WERI-Rb-1 (cell line): ENCODE measurements around the gene ZNF544.

Experiments
- DNase-seq: peaks from one replicate; pipeline ENCODE4 v3.0.0-alpha.2; 2020
- H3K27ac ChIP-seq: fragments of 250-450 bp; sonication (Bioruptor Pico); 2 replicates; pipeline ENCODE4 v1.5.1; 2020; ENCODE audit warnings: mild to moderate bottlenecking, moderate library complexity
- H3K27me3 ChIP-seq: fragments of 250-450 bp; sonication (Bioruptor Pico); 2 replicates; pipeline ENCODE4 v1.5.1; 2021; ENCODE audit warnings: mild to moderate bottlenecking, low read depth, moderate library complexity; ENCODE audit not compliant: insufficient read depth, severe bottlenecking
- H3K36me3 ChIP-seq: fragments of 250-450 bp; sonication (Bioruptor Pico); 2 replicates; pipeline ENCODE4 v1.5.1; 2020; ENCODE audit warnings: mild to moderate bottlenecking, moderate library complexity
- H3K4me3 ChIP-seq: 2 replicates; pipeline ENCODE4 v1.5.1; 2011; ENCODE audit warnings: low read depth, mild to moderate bottlenecking, control low read depth, low read length
- H3K9me3 ChIP-seq: fragments of 250-450 bp; sonication (Bioruptor Pico); 2 replicates; pipeline ENCODE4 v1.5.1; 2021; ENCODE audit warnings: mild to moderate bottlenecking, moderate library complexity; ENCODE audit not compliant: severe bottlenecking
- CTCF ChIP-seq: IDR thresholded peaks from 2 replicates; pipeline ENCODE4 v1.5.1; 2011; ENCODE audit warnings: low read depth, mild to moderate bottlenecking, control low read depth, inconsistent platforms, low read length

The ZNF544 gene

GRCh38 chr19:58213075-58213369, 15.7 kb upstream of the ZNF544 start:
- H3K27ac ChIP-seq: no peak overlapping the region
- peaks cover 62% of the 10 kb centered on the region for H3K36me3 ChIP-seq
- H3K9me3 ChIP-seq: peaks cover 24% of the 10 kb centered on the region
- H3K27me3 ChIP-seq: no peaks in the 10 kb centered on the region
- no peak for DNase-seq
- TF ChIP-seq CTCF: no peak
- no peak overlapping the region for H3K4me3 ChIP-seq

GRCh38 chr19:58217069-58217481, 11.6 kb upstream of the ZNF544 start:
- no peak overlapping the region for H3K27ac ChIP-seq
- DNase-seq: no peak
- H3K36me3 ChIP-seq: peaks cover 22% of the 10 kb centered on the region
- peaks cover 14% of the 10 kb centered on the region for H3K9me3 ChIP-seq
- no peak overlapping the region for H3K4me3 ChIP-seq
- no peaks in the 10 kb centered on the region for H3K27me3 ChIP-seq
- no peak for TF ChIP-seq CTCF

GRCh38 chr19:58217607-58218391, 10.9 kb upstream of the ZNF544 start:
- DNase-seq: no peak
- H3K27me3 ChIP-seq: no peaks in the 10 kb centered on the region
- no peak overlapping the region for H3K4me3 ChIP-seq
- H3K36me3 ChIP-seq: peaks cover 15% of the 10 kb centered on the region
- TF ChIP-seq CTCF: no peak
- peaks cover 11% of the 10 kb centered on the region for H3K9me3 ChIP-seq
- no peak overlapping the region for H3K27ac ChIP-seq

GRCh38 chr19:58218899-58219298, 9.8 kb upstream of the ZNF544 start:
- Histone ChIP-seq H3K27ac (no peak overlapping the region), H3K36me3 (peaks cover 4% of the 10 kb centered on the region), H3K4me3 (no peak overlapping the region), H3K27me3 (no peaks in the 10 kb centered on the region), H3K9me3 (peaks cover 11% of the 10 kb centered on the region)
- DNase-seq: peak; percentile 40
- TF ChIP-seq CTCF: peak; percentile 37; the same call in 1 of the 2 replicates

GRCh38 chr19:58227964-58228584, 640 bp upstream of the ZNF544 start:
- Histone ChIP-seq H3K36me3 (peaks cover 35% of the 10 kb centered on the region), H3K27me3 (no peaks in the 10 kb centered on the region), H3K27ac (peak overlapping the region; percentile 96), H3K9me3 (peaks cover 5% of the 10 kb centered on the region), H3K4me3 (peak overlapping the region; percentile 97)
- TF ChIP-seq CTCF: no peak
- DNase-seq: peak; percentile 24

- peak; percentile 56 for TF ChIP-seq CTCF
- Histone ChIP-seq H3K9me3 (peaks cover 4% of the 10 kb centered on the region), H3K27ac (peak overlapping the region; percentile 96), H3K36me3 (peaks cover 47% of the 10 kb centered on the region), H3K27me3 (no peaks in the 10 kb centered on the region), H3K4me3 (peak overlapping the region; percentile 97)
- peak; percentile 62 for DNase-seq
Measured at GRCh38 chr19:58229255-58229639, 533 bp downstream of the ZNF544 start.
